GM21423 (cell line): ENCODE data around the gene KCNN3.

Experiments
- ATAC-seq: cut with Tn5 transposase; IDR thresholded peaks from one replicate; pipeline ENCODE4 v1.9.1; 2021; ENCODE audit warnings: mild to moderate bottlenecking, moderate library complexity; ENCODE audit not compliant: unreplicated experiment

Gene KCNN3

GRCh38 chr1:154735061-154735803, 134.8 kb downstream of the KCNN3 start:
- ATAC-seq, result no peak

GRCh38 chr1:154733621-154734020, 136.5 kb downstream of the KCNN3 start:
- no peak for ATAC-seq

GRCh38 chr1:154730986-154731489, 139.0 kb downstream of the KCNN3 start:
- no peak for ATAC-seq

GRCh38 chr1:154730259-154730658, 139.8 kb downstream of the KCNN3 start:
- no peak for ATAC-seq

- ATAC-seq, result no peak
Observed at GRCh38 chr1:154729577-154729976, 140.5 kb downstream of the KCNN3 start.

- ATAC-seq, result no peak
Observed at GRCh38 chr1:154729031-154729442, 141.0 kb downstream of the KCNN3 start.

GRCh38 chr1:154726896-154727753, 143.0 kb downstream of the KCNN3 start:
- no peak for ATAC-seq

- no peak for ATAC-seq
Observed at GRCh38 chr1:154726443-154726842, 143.6 kb downstream of the KCNN3 start.

GRCh38 chr1:154725865-154726264, 144.2 kb downstream of the KCNN3 start:
- ATAC-seq, result no peak

- ATAC-seq, result no peak
Observed at GRCh38 chr1:154720328-154721297, 149.5 kb downstream of the KCNN3 start.

GRCh38 chr1:154719586-154720327, 150.3 kb downstream of the KCNN3 start:
- ATAC-seq, result no peak

- ATAC-seq, result no peak
Observed at GRCh38 chr1:154718566-154718965, 151.5 kb downstream of the KCNN3 start.

- no peak for ATAC-seq
Observed at GRCh38 chr1:154717528-154717924, 152.6 kb downstream of the KCNN3 start.

- no peak for ATAC-seq
Observed at GRCh38 chr1:154716614-154717527, 153.2 kb downstream of the KCNN3 start.

GRCh38 chr1:154716011-154716410, 154.1 kb downstream of the KCNN3 start:
- ATAC-seq, result no peak

GRCh38 chr1:154715385-154715784, 154.7 kb downstream of the KCNN3 start:
- no peak for ATAC-seq

GRCh38 chr1:154714638-154715037, 155.4 kb downstream of the KCNN3 start:
- ATAC-seq, result no peak

- ATAC-seq, result no peak
Observed at GRCh38 chr1:154714052-154714623, 155.9 kb downstream of the KCNN3 start.

GRCh38 chr1:154713005-154713404, 157.1 kb downstream of the KCNN3 start:
- ATAC-seq, result no peak
